B cell (primary cell): ENCODE results near the gene CD101. TPM values are rescaled to one million over a fixed set of nuclear protein-coding genes. Genes with fewer than 3 reads are reported as not detected.

ENCODE experiments used
- ATAC-seq: fragments of 200-7000 bp; cut with Tn5 transposase; one replicate; pipeline ENCODE4 v1.10.0; 2021; ENCODE audit warnings: low read depth, mild to moderate bottlenecking, moderate number of reproducible peaks, moderate library complexity
- CTCF ChIA-PET: fragments of 350-600 bp; sonication (Branson Sonifier 250); formaldehyde crosslinking; loops from one replicate; lab custom pipeline; 2021; ENCODE audit warnings: antibody characterized with exemption, inconsistent platforms; lab: Charles Lee
- POLR2A ChIA-PET: fragments of 350-600 bp; sonication (Branson Sonifier 250); formaldehyde crosslinking; loops from one replicate; lab custom pipeline; 2021; ENCODE audit warnings: antibody characterized with exemption; lab: Charles Lee
- DNase-seq: peaks from one replicate; pipeline ENCODE4 v3.0.0; 2013
- H2AFZ ChIP-seq: 2 replicates; pipeline ENCODE4 v1.6.1; 2012; ENCODE audit warnings: mild to moderate bottlenecking, low read depth, low read length; ENCODE audit not compliant: insufficient read depth, poor library complexity, severe bottlenecking
- H3K27ac ChIP-seq, 2 donors: 1 replicate in 1 of 2; 2 replicates in 1 of 2; pipeline ENCODE4 v1.5.1; 2012 to 2013; ENCODE audit warnings: low read length in 2 of 2, mild to moderate bottlenecking in 2 of 2, moderate library complexity in 1 of 2
- H3K27me3 ChIP-seq, 4 experiments: fragments of 200-600 bp in 1 of 4; sonication (generic) in 1 of 4; replicated peaks in 1 of 4; 1 replicate in 2 of 4; 2 replicates in 2 of 4; pipeline versions ENCODE4 v1.6.1 to v1.7.0; 2013 to 2016; ENCODE audit warnings: low read length in 3 of 4, mild to moderate bottlenecking in 2 of 4, mixed read lengths in 1 of 4, moderate library complexity in 1 of 4; ENCODE audit not compliant: insufficient read depth in 4 of 4, control insufficient read depth in 3 of 4; ENCODE audit errors: control extremely low read depth in 1 of 4
- H3K36me3 ChIP-seq, 2 experiments: replicated peaks in 1 of 2; 1 replicate in 1 of 2; 2 replicates in 1 of 2; pipeline versions ENCODE4 v1.6.1 to v1.7.1; 2013; ENCODE audit warnings: low read length in 1 of 2; ENCODE audit not compliant: insufficient read depth in 2 of 2, control insufficient read depth in 1 of 2; ENCODE audit errors: control extremely low read depth in 1 of 2, extremely low read depth in 1 of 2
- H3K4me1 ChIP-seq, 2 donors: fragments of 200-600 bp in 1 of 2; sonication (generic) in 1 of 2; 1 replicate in 1 of 2; 2 replicates in 1 of 2; pipeline versions ENCODE4 v1.5.1 to v1.6.1; 2013 to 2017; ENCODE audit warnings: low read length in 2 of 2; ENCODE audit not compliant: control insufficient read depth in 2 of 2, insufficient read depth in 2 of 2
- H3K4me2 ChIP-seq: replicated peaks from 2 replicates; pipeline ENCODE3; 2012; ENCODE audit warnings: mild to moderate bottlenecking, low read depth, low read length; ENCODE audit not compliant: poor library complexity, severe bottlenecking
- H3K4me3 ChIP-seq, 5 experiments: fragments of 200-600 bp in 1 of 5; sonication (generic) in 1 of 5; 1 replicate in 3 of 5; 2 replicates in 2 of 5; pipeline versions ENCODE4 v1.5.1 to v1.7.0; 2011 to 2016; ENCODE audit warnings: low read length in 4 of 5, mild to moderate bottlenecking in 4 of 5, low read depth in 2 of 5, control low read depth in 1 of 5, moderate library complexity in 1 of 5; ENCODE audit not compliant: insufficient read depth in 1 of 5; ENCODE audit errors: control extremely low read depth in 1 of 5, extremely low read depth in 1 of 5
- H3K79me2 ChIP-seq: fragments of 200-600 bp; sonication (generic); one replicate; pipeline ENCODE4 v1.6.0; 2016; ENCODE audit warnings: low read length; ENCODE audit not compliant: control insufficient read depth, insufficient read depth
- H3K9ac ChIP-seq: fragments of 200-600 bp; sonication (generic); 2 replicates; pipeline ENCODE4 v1.6.1; 2017; ENCODE audit warnings: mild to moderate bottlenecking, low read length, moderate library complexity
- H3K9me3 ChIP-seq, 3 donors: one replicate each; pipeline versions ENCODE4 v1.6.1 to v1.7.1; 2013; ENCODE audit warnings: low read length in 2 of 3; ENCODE audit not compliant: control insufficient read depth in 2 of 3, insufficient read depth in 1 of 3; ENCODE audit errors: control extremely low read depth in 1 of 3
- H4K20me1 ChIP-seq: 2 replicates; pipeline ENCODE4 v1.6.0; 2012; ENCODE audit warnings: mild to moderate bottlenecking, low read length; ENCODE audit not compliant: insufficient read depth, control insufficient read depth, poor library complexity, severe bottlenecking
- H3K27ac Mint-ChIP-seq: one replicate; pipeline ENCODE4 v1.8.0; 2021; ENCODE audit warnings: mixed read lengths
- H3K27me3 Mint-ChIP-seq: one replicate; pipeline ENCODE4 v1.8.0; 2021; ENCODE audit warnings: mixed read lengths
- H3K4me1 Mint-ChIP-seq: one replicate; pipeline ENCODE4 v1.8.0; 2021; ENCODE audit warnings: mixed read lengths
- H3K4me3 Mint-ChIP-seq: one replicate; pipeline ENCODE4 v1.8.0; 2021; ENCODE audit warnings: mixed read lengths
- H3K9me3 Mint-ChIP-seq: one replicate; pipeline ENCODE4 v1.8.0; 2022; ENCODE audit warnings: mixed read lengths; ENCODE audit not compliant: insufficient read depth
- CTCF ChIP-seq: fragments of 200-600 bp; IDR thresholded peaks from one replicate; pipeline ENCODE4 v1.8.0; 2022; ENCODE audit warnings: antibody characterized with exemption, mild to moderate bottlenecking
- EZH2 ChIP-seq: IDR thresholded peaks from 2 replicates; pipeline ENCODE4 v1.6.1; 2012; ENCODE audit warnings: borderline replicate concordance, low read depth, mild to moderate bottlenecking, moderate library complexity, low read length; ENCODE audit not compliant: insufficient read depth, poor library complexity, severe bottlenecking
- WGBS: methylation state at CpG from one replicate; pipeline ENCODE4 v1.1.5; 2013; ENCODE audit warnings: missing lambda C conversion rate; ENCODE audit not compliant: insufficient coverage; 5-methylcytosine and 5-hydroxymethylcytosine counted together
- intact Hi-C: fragments of 100-400 bp; cut with micrococcal nuclease; formaldehyde crosslinking; loops from one replicate; pipeline ENCODE4 v1.10.0; 2022
- polyA plus RNA-seq: library from polyadenylated mRNA; depleted of rRNA; stranded (reverse); fragments of >200 nt; gene quantifications from 2 replicates; pipeline ENCODE4 v1.2.3, GENCODE V29; 2012
- total RNA-seq, 2 donors: library from RNA; stranded (reverse); fragments of 120-200 nt in 1 of 2; gene quantifications; 1 replicate in 1 of 2; 2 replicates in 1 of 2; pipeline versions ENCODE4 v1.2.3 to v1.2.4, GENCODE V29; 2013 to 2022

Gene CD101
- total and polyA plus RNA-seq, 2 donors (not counting 1 experiment from before 2014, with no cell fraction given): 0.19 TPM; not detected in 1

- Histone ChIP-seq H3K4me1 (no peaks in the 10 kb centered on the region), H3K4me2 (no peak overlapping the region), H3K36me3 (no peaks in the 10 kb centered on the region), H4K20me1 (no peaks in the 10 kb centered on the region), H3K9ac (no peak overlapping the region), H2AFZ (no peak overlapping the region), H3K4me3 (no peak overlapping the region), H3K27ac (no peak overlapping the region), H3K27me3 (peaks cover 0 to 2% (median 0%) of the 10 kb centered on the region in 4 experiments), H3K79me2 (no peaks in the 10 kb centered on the region), H3K9me3 (no peaks in the 10 kb centered on the region)
- Mint-ChIP-seq H3K27ac (no peak overlapping the region), H3K4me1 (no peaks in the 10 kb centered on the region), H3K4me3 (no peak overlapping the region), H3K9me3 (no peaks in the 10 kb centered on the region), H3K27me3 (peaks cover 10% of the 10 kb centered on the region)
- ATAC-seq (no peak), DNase-seq (no peak)
- intact Hi-C loops: no loop called here
- POLR2A ChIA-PET: no interaction called here
- no peak for TF ChIP-seq EZH2
- TF ChIP-seq CTCF: no peak
- CTCF ChIA-PET: no interaction called here
- WGBS: no CpG with 5 or more reads among the region's 2 CpGs
Measured at GRCh38 chr1:116988908-116989307, 12.7 kb upstream of the CD101 start.

GRCh38 chr1:116989835-116990234 is 11.7 kb upstream of the CD101 start:
- H3K4me3 Mint-ChIP-seq: no peak overlapping the region
- Histone ChIP-seq H2AFZ (no peak overlapping the region), H3K9ac (no peak overlapping the region), H4K20me1 (no peaks in the 10 kb centered on the region), H3K4me3 (no peak overlapping the region), H3K4me1 (no peaks in the 10 kb centered on the region), H3K36me3 (no peaks in the 10 kb centered on the region), H3K27me3 (peaks cover 0 to 2% (median 0%) of the 10 kb centered on the region in 4 experiments), H3K79me2 (no peaks in the 10 kb centered on the region), H3K27ac (no peak overlapping the region), H3K9me3 (no peaks in the 10 kb centered on the region), H3K4me2 (no peak overlapping the region)
- 94% methylated on average over 4 of the region's 5 CpGs for WGBS
- intact Hi-C loops: no loop called here
- ChIA-PET CTCF (no interaction called here), POLR2A (no interaction called here)
- H3K27me3 Mint-ChIP-seq: peaks cover 8% of the 10 kb centered on the region
- no peaks in the 10 kb centered on the region for H3K4me1 Mint-ChIP-seq
- TF ChIP-seq CTCF (no peak), EZH2 (no peak)
- no peak for ATAC-seq
- no peaks in the 10 kb centered on the region for H3K9me3 Mint-ChIP-seq
- DNase-seq: no peak
- H3K27ac Mint-ChIP-seq: no peak overlapping the region
